HEK293T (cell line): ENCODE data around the gene GOLGA6L9.
"Not testable (repeated sequence)": the region's sequence is repeated elsewhere in the genome, so short reads cannot be mapped to it uniquely, and the experiment has no call there.

Experiments
- BHLHE40 ChIP-seq: fragments of 450-650 bp; IDR thresholded peaks from 2 replicates; pipeline ENCODE4 v1.6.1; 2016; ENCODE audit warnings: mild to moderate bottlenecking, moderate library complexity, borderline replicate concordance
- ELF4 ChIP-seq: fragments of 450-650 bp; IDR thresholded peaks from 2 replicates; pipeline ENCODE4 v1.6.1; 2017; ENCODE audit warnings: antibody characterized with exemption
- FOXA1 ChIP-seq: fragments of 450-650 bp; IDR thresholded peaks from 2 replicates; pipeline ENCODE4 v1.6.1; 2016; ENCODE audit warnings: mild to moderate bottlenecking
- FOXM1 ChIP-seq: fragments of 450-650 bp; IDR thresholded peaks from 2 replicates; pipeline ENCODE4 v1.6.1; 2017; ENCODE audit warnings: mild to moderate bottlenecking, borderline replicate concordance
- HDGF ChIP-seq: fragments of 450-650 bp; IDR thresholded peaks from 2 replicates; pipeline ENCODE4 v1.6.1; 2017; ENCODE audit warnings: antibody characterized with exemption, borderline replicate concordance
- L3MBTL2 ChIP-seq: fragments of 450-650 bp; conservative IDR thresholded peaks from 2 replicates; pipeline ENCODE4 v1.6.1; 2016; ENCODE audit warnings: mild to moderate bottlenecking
- SP1 ChIP-seq: fragments of 450-650 bp; IDR thresholded peaks from 2 replicates; pipeline ENCODE4 v1.6.1; 2017
- ZNF384 ChIP-seq: fragments of 450-650 bp; IDR thresholded peaks from 2 replicates; pipeline ENCODE4 v1.6.1; 2016

GRCh38 chr15:82411595-82411994, 18.0 kb upstream of the GOLGA6L9 start:
- not testable (repeated sequence) for TF ChIP-seq ZNF384, SP1, FOXM1, FOXA1, BHLHE40, ELF4, L3MBTL2, HDGF
